Stimulated activated CD4-positive, alpha-beta T cell treated with anti-CD3 and anti-CD28 coated beads, Interleukin-4, amount 100 ng/mL, for 4 hours (primary cell): Measurements from ENCODE around the gene VPS26C.

Experiments
- DNase-seq, 2 experiments: peaks; one replicate each; pipeline ENCODE4 v3.0.0-alpha.2; 2020

Gene VPS26C

GRCh38 chr21:37200641-37201480 lies 66.3 kb downstream of the VPS26C start:
- DNase-seq, result no peak

- no peak for DNase-seq
Observed at GRCh38 chr21:37199057-37199924, 67.8 kb downstream of the VPS26C start.

DNA sequence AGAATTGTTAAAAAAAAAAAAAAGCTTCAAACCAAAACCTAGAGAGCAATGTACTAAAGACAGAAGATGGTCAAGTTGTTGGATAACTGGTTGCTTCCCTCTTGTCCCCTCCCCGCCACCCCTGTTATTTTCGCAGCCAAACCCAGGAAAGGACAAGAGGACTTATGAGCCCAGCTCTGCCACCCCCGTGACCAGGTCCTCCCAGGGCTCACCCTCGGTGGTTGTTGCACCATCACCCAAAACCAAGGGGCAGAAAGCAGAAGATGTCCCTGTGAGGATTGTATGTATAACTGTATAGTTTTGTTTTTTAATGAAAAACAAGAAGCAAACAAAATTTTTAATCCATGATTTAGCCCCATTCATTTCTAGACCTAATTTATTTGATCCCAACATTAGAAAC lies 69.4 kb downstream of the VPS26C start:
- no peak for DNase-seq

DNA sequence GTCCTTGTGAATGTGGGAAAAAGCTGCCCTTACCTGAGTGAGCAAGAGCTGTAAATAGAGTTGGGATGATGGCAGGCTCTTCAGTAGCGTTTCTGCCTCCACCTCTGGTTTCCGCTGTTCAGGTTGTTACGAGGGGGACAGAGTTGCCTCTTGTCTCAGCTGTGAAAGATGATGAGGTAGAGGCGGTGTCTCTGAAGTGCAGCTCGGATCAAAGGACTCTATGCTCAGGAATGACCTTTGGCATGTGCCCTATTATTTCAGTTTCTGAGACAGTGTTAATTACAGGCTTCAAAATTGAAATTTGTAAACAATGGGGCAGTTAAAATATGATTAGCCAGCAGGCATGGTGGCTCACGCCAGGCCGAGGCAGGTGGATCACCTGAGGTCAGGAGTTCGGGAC lies 70.3 kb downstream of the VPS26C start:
- no peak for DNase-seq

DNA sequence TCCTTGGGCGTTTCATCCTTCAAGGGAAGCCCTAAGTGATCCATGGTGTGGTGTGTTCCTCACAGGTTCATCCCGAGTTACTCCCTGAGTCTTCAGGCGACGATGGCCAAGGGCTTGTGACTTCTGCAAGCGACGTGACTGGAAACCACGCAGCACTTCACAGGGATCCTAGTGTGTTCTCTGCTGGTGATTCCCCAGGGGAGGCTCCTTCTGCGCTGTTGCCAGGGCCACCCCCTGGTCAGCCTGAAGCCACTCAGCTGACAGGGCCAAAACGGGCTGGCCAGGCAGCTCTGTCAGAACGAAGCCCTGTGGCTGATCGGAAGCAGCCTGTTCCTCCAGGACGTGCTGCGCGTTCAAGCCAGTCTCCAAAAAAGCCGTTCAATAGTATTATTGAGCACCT lies 71.5 kb downstream of the VPS26C start:
- DNase-seq, result no peak

DNA sequence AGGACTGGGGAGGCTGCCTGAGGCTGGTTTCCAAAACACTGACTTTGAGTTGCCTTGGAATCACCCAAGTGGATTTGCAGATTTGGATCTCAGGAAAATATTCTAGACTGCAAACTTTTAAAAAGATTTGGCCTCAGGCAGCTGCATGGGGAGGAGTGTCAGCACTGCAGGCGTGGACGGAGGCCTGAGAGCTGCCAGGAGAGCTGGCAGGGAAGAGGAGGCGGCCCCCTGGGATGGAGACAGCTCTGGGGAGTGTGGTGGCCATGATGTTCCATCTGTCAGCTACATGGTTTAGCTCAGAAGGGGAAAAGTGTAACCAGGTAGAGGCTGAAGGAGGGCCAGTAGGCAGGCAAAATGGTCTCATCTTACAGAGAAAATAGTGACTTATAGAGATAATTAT lies 72.1 kb downstream of the VPS26C start:
- no peak for DNase-seq

- no peak for DNase-seq
Observed at GRCh38 chr21:37193676-37194075, 73.5 kb downstream of the VPS26C start.

DNA sequence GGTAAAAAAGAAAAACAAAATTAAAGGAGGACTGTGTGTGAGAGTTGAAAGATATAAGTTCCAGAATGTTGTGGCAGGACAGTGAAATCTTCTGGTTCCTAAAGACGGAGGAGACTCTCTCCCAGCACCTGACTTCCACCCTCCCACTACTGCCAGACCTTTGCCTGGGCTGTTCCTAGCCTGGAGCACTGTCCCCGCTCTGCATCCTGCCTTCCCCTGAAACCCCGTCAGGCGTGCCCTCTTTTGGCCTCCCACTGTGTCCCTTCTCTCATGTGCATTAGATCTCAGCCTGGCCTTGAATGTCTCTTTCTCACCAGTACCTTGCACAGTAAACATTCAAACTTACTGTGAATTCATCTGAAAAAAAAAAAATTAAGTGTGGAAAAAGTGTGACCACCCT lies 74.1 kb downstream of the VPS26C start:
- no peak for DNase-seq

GRCh38 chr21:37192019-37192418 lies 75.1 kb downstream of the VPS26C start:
- DNase-seq, result no peak

DNA sequence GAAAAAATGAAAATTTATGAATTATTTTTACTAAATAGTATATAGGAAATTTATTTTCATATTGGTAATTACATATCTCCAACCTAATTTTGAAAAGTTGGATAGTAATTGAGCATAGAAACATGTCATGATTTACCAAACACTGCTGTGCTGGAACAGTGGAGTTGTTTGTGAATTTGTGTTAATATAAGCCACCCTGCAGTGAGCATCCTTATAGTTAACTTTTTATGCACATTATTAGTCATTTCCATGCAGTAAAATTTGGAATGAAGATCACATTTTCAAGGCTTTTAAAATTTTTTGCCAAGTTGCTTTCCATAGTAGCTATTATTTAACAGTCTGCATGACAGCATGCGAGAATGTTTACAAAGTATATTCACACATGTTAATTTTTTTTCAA lies 78.3 kb downstream of the VPS26C start:
- no peak for DNase-seq

- DNase-seq, result no peak
Observed at GRCh38 chr21:37186983-37187382, 80.2 kb downstream of the VPS26C start.

DNA sequence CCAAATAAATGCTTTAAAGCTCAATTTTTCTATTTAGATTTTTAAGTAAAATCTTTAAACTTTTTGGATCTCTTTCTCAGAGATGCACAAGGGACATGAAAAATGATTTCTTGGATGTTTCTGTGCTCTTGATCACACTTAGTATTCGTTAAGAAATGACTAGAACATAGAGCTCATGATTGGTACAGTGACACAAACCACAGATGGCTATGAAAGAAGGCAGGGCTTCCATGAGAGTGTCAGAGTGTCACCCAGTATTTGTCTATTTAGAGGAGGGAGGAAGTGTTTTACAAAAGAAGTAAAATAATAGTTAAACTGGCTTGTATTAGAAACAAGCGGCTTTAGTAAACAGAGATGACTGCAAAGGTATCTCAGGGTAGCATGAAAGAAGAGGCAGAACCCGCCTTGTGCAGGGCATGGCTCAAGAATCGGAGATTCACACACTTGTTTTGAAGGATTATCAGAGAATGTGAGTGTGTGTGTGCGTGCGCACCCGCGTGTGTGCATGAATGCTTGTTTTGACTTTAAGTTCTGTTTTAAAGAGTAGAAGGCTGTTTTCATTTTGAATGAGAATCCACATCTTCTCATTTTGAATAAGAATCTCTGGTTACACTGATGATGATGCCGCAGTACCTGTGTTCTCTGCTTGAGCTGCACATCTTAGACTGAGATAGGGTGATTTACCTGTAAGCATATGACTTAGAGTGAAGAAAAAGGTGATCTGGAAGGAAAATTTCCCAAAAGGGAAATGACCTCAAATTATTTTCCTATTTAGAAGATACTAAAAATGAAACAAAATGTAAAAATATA lies 82.1 kb downstream of the VPS26C start:
- DNase-seq, result no peak

DNA sequence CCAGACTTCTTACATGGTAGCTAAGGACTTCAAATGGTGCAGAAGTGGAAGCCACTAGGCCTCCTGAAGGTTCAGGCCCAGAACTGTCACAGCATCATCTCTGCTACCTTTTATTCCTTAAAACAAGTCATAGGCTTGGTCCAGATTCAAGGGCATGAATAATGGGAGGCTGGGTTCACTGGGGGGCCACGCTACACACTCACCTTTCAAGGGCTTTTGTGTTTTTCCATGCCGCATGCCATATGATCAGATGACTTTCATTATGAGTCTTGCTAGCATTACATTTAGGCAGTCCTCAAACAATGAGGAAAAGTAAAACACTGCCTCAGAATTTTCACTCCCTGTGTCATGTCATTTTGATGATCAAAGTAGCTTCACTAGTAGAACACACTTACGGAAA lies 83.4 kb downstream of the VPS26C start:
- DNase-seq, result no peak

- no peak for DNase-seq
Observed at GRCh38 chr21:37182222-37182621, 84.9 kb downstream of the VPS26C start.

- DNase-seq, result no peak
Observed at GRCh38 chr21:37181059-37181458, 86.1 kb downstream of the VPS26C start.

DNA sequence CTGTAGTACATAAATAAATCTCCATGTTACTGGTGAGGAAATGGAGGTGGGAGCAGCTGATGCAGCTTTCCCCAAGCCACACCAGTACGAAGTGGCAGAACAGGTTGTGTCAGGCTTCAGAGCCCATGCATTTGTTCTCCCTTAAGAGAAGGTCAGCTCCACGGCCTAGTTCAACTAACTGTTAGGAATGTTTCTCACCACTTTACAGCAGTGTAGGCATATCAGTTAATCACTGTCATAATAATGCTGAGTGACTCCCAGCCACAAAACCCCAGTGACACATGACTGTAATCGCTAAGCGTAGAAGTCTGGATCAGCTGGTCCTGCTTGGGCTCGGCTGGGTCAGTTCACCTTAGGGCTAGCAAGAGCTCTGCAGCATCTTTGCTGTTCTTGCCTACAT lies 90.4 kb downstream of the VPS26C start:
- DNase-seq, result no peak
